Osteocyte (in vitro differentiated cells): ENCODE measurements around the gene PFDN2. TPM values are rescaled to one million over a fixed set of nuclear protein-coding genes. Genes with fewer than 3 reads are reported as not detected.

ENCODE experiments used
- DNase-seq: peaks from one replicate; pipeline ENCODE4 v3.0.0; 2021; ENCODE audit warnings: mixed read lengths; ENCODE audit not compliant: unreplicated experiment; ENCODE audit errors: extremely low spot score
- H3K27ac Mint-ChIP-seq: one replicate; pipeline ENCODE4 v1.8.0; 2021; ENCODE audit warnings: mild to moderate bottlenecking, mixed read lengths; ENCODE audit not compliant: unreplicated experiment
- H3K27me3 Mint-ChIP-seq: one replicate; pipeline ENCODE4 v1.8.0; 2021; ENCODE audit warnings: mixed read lengths; ENCODE audit not compliant: unreplicated experiment
- H3K36me3 Mint-ChIP-seq: one replicate; pipeline ENCODE4 v1.8.0; 2021; ENCODE audit warnings: mixed read lengths; ENCODE audit not compliant: unreplicated experiment
- H3K4me1 Mint-ChIP-seq: one replicate; pipeline ENCODE4 v1.8.0; 2021; ENCODE audit warnings: mixed read lengths; ENCODE audit not compliant: unreplicated experiment
- H3K4me3 Mint-ChIP-seq: one replicate; pipeline ENCODE4 v1.8.0; 2021; ENCODE audit warnings: mild to moderate bottlenecking, moderate library complexity, mixed read lengths; ENCODE audit not compliant: unreplicated experiment
- H3K9me3 Mint-ChIP-seq: one replicate; pipeline ENCODE4 v1.8.0; 2021; ENCODE audit warnings: mixed read lengths; ENCODE audit not compliant: unreplicated experiment
- CTCF ChIP-seq: fragments of 200-600 bp; sonication (generic); IDR thresholded peaks from 2 replicates; pipeline ENCODE4 v1.5.0; 2021; ENCODE audit warnings: antibody characterized with exemption, mild to moderate bottlenecking, moderate library complexity
- total RNA-seq: library from RNA; stranded (reverse); gene quantifications from 2 replicates; pipeline ENCODE4 v1.2.1, GENCODE V29; 2021

Gene PFDN2
- total RNA-seq, 1 donor from 2014 or later = 48.9 TPM

GRCh38 chr1:161159913-161160243, 42.0 kb upstream of the PFDN2 start:
- peaks cover 23% of the 10 kb centered on the region for H3K36me3 Mint-ChIP-seq
- peak overlapping the region; percentile 91 for H3K27ac Mint-ChIP-seq
- H3K27me3 Mint-ChIP-seq = no peaks in the 10 kb centered on the region
- H3K4me1 Mint-ChIP-seq = peaks cover 31% of the 10 kb centered on the region
- no peaks in the 10 kb centered on the region for H3K9me3 Mint-ChIP-seq
- peak overlapping the region; percentile 87 for H3K4me3 Mint-ChIP-seq
- no peak for DNase-seq
- TF ChIP-seq CTCF = no peak

- peak; percentile 19 for TF ChIP-seq CTCF
- DNase-seq = peak; percentile 98
- Mint-ChIP-seq H3K9me3 (no peaks in the 10 kb centered on the region), H3K4me1 (peaks cover 34% of the 10 kb centered on the region), H3K27ac (peak within 1 kb of the TSS; percentile 91), H3K27me3 (no peaks in the 10 kb centered on the region), H3K4me3 (peak within 1 kb of the TSS; percentile 87), H3K36me3 (peaks cover 23% of the 10 kb centered on the region)
These were observed 41.5 kb upstream of the PFDN2 start, which contains the start of gene USP21 for GRCh38 chr1:161159087-161159912. TSS of gene USP21 (plus strand) at chr1:161159500. CDS start at chr1:161160641, 1,141 bp downstream.

GRCh38 chr1:161158316-161159010, 40.6 kb upstream of the PFDN2 start:
- H3K4me1 Mint-ChIP-seq = peaks cover 34% of the 10 kb centered on the region
- no peak for TF ChIP-seq CTCF
- H3K36me3 Mint-ChIP-seq = peaks cover 18% of the 10 kb centered on the region
- DNase-seq = no peak
- H3K27me3 Mint-ChIP-seq = no peaks in the 10 kb centered on the region
- H3K27ac Mint-ChIP-seq = peak overlapping the region; percentile 91
- no peaks in the 10 kb centered on the region for H3K9me3 Mint-ChIP-seq
- H3K4me3 Mint-ChIP-seq = peak overlapping the region; percentile 87

- TF ChIP-seq CTCF = no peak
- H3K36me3 Mint-ChIP-seq = peaks cover 15% of the 10 kb centered on the region
- H3K9me3 Mint-ChIP-seq = no peaks in the 10 kb centered on the region
- no peak overlapping the region for H3K4me3 Mint-ChIP-seq
- H3K4me1 Mint-ChIP-seq = peaks cover 38% of the 10 kb centered on the region
- H3K27me3 Mint-ChIP-seq = no peaks in the 10 kb centered on the region
- DNase-seq = no peak
- peak overlapping the region; percentile 91 for H3K27ac Mint-ChIP-seq
These were observed 40.0 kb upstream of the PFDN2 start for GRCh38 chr1:161157867-161158266.
